B cell (primary cell): Measurements from ENCODE around the gene PTPRN2. TPM values are rescaled to one million over a fixed set of nuclear protein-coding genes. Genes with fewer than 3 reads are reported as not detected.
"Not testable (repeated sequence)": the region's sequence is repeated elsewhere in the genome, so short reads cannot be mapped to it uniquely, and the experiment has no call there.

Experiments used
- ATAC-seq: fragments of 200-7000 bp; cut with Tn5 transposase; one replicate; pipeline ENCODE4 v1.10.0; 2021; ENCODE audit warnings: low read depth, mild to moderate bottlenecking, moderate number of reproducible peaks, moderate library complexity
- CTCF ChIA-PET: fragments of 350-600 bp; sonication (Branson Sonifier 250); formaldehyde crosslinking; loops from one replicate; lab custom pipeline; 2021; ENCODE audit warnings: antibody characterized with exemption, inconsistent platforms; lab: Charles Lee
- POLR2A ChIA-PET: fragments of 350-600 bp; sonication (Branson Sonifier 250); formaldehyde crosslinking; loops from one replicate; lab custom pipeline; 2021; ENCODE audit warnings: antibody characterized with exemption; lab: Charles Lee
- DNase-seq: peaks from one replicate; pipeline ENCODE4 v3.0.0; 2013
- H2AFZ ChIP-seq: 2 replicates; pipeline ENCODE4 v1.6.1; 2012; ENCODE audit warnings: mild to moderate bottlenecking, low read depth, low read length; ENCODE audit not compliant: insufficient read depth, poor library complexity, severe bottlenecking
- H3K27ac ChIP-seq, 2 donors: 1 replicate in 1 of 2; 2 replicates in 1 of 2; pipeline ENCODE4 v1.5.1; 2012 to 2013; ENCODE audit warnings: low read length in 2 of 2, mild to moderate bottlenecking in 2 of 2, moderate library complexity in 1 of 2
- H3K27me3 ChIP-seq, 4 experiments: fragments of 200-600 bp in 1 of 4; sonication (generic) in 1 of 4; replicated peaks in 1 of 4; 1 replicate in 2 of 4; 2 replicates in 2 of 4; pipeline versions ENCODE4 v1.6.1 to v1.7.0; 2013 to 2016; ENCODE audit warnings: low read length in 3 of 4, mild to moderate bottlenecking in 2 of 4, mixed read lengths in 1 of 4, moderate library complexity in 1 of 4; ENCODE audit not compliant: insufficient read depth in 4 of 4, control insufficient read depth in 3 of 4; ENCODE audit errors: control extremely low read depth in 1 of 4
- H3K36me3 ChIP-seq, 2 experiments: replicated peaks in 1 of 2; 1 replicate in 1 of 2; 2 replicates in 1 of 2; pipeline versions ENCODE4 v1.6.1 to v1.7.1; 2013; ENCODE audit warnings: low read length in 1 of 2; ENCODE audit not compliant: insufficient read depth in 2 of 2, control insufficient read depth in 1 of 2; ENCODE audit errors: control extremely low read depth in 1 of 2, extremely low read depth in 1 of 2
- H3K4me1 ChIP-seq, 2 donors: fragments of 200-600 bp in 1 of 2; sonication (generic) in 1 of 2; 1 replicate in 1 of 2; 2 replicates in 1 of 2; pipeline versions ENCODE4 v1.5.1 to v1.6.1; 2013 to 2017; ENCODE audit warnings: low read length in 2 of 2; ENCODE audit not compliant: control insufficient read depth in 2 of 2, insufficient read depth in 2 of 2
- H3K4me2 ChIP-seq: replicated peaks from 2 replicates; pipeline ENCODE3; 2012; ENCODE audit warnings: mild to moderate bottlenecking, low read depth, low read length; ENCODE audit not compliant: poor library complexity, severe bottlenecking
- H3K4me3 ChIP-seq, 5 experiments: fragments of 200-600 bp in 1 of 5; sonication (generic) in 1 of 5; 1 replicate in 3 of 5; 2 replicates in 2 of 5; pipeline versions ENCODE4 v1.5.1 to v1.7.0; 2011 to 2016; ENCODE audit warnings: low read length in 4 of 5, mild to moderate bottlenecking in 4 of 5, low read depth in 2 of 5, control low read depth in 1 of 5, moderate library complexity in 1 of 5; ENCODE audit not compliant: insufficient read depth in 1 of 5; ENCODE audit errors: control extremely low read depth in 1 of 5, extremely low read depth in 1 of 5
- H3K79me2 ChIP-seq: fragments of 200-600 bp; sonication (generic); one replicate; pipeline ENCODE4 v1.6.0; 2016; ENCODE audit warnings: low read length; ENCODE audit not compliant: control insufficient read depth, insufficient read depth
- H3K9ac ChIP-seq: fragments of 200-600 bp; sonication (generic); 2 replicates; pipeline ENCODE4 v1.6.1; 2017; ENCODE audit warnings: mild to moderate bottlenecking, low read length, moderate library complexity
- H3K9me3 ChIP-seq, 3 donors: one replicate each; pipeline versions ENCODE4 v1.6.1 to v1.7.1; 2013; ENCODE audit warnings: low read length in 2 of 3; ENCODE audit not compliant: control insufficient read depth in 2 of 3, insufficient read depth in 1 of 3; ENCODE audit errors: control extremely low read depth in 1 of 3
- H4K20me1 ChIP-seq: 2 replicates; pipeline ENCODE4 v1.6.0; 2012; ENCODE audit warnings: mild to moderate bottlenecking, low read length; ENCODE audit not compliant: insufficient read depth, control insufficient read depth, poor library complexity, severe bottlenecking
- H3K27ac Mint-ChIP-seq: one replicate; pipeline ENCODE4 v1.8.0; 2021; ENCODE audit warnings: mixed read lengths
- H3K27me3 Mint-ChIP-seq: one replicate; pipeline ENCODE4 v1.8.0; 2021; ENCODE audit warnings: mixed read lengths
- H3K4me1 Mint-ChIP-seq: one replicate; pipeline ENCODE4 v1.8.0; 2021; ENCODE audit warnings: mixed read lengths
- H3K4me3 Mint-ChIP-seq: one replicate; pipeline ENCODE4 v1.8.0; 2021; ENCODE audit warnings: mixed read lengths
- H3K9me3 Mint-ChIP-seq: one replicate; pipeline ENCODE4 v1.8.0; 2022; ENCODE audit warnings: mixed read lengths; ENCODE audit not compliant: insufficient read depth
- EZH2 ChIP-seq: IDR thresholded peaks from 2 replicates; pipeline ENCODE4 v1.6.1; 2012; ENCODE audit warnings: borderline replicate concordance, low read depth, mild to moderate bottlenecking, moderate library complexity, low read length; ENCODE audit not compliant: insufficient read depth, poor library complexity, severe bottlenecking
- WGBS: methylation state at CpG from one replicate; pipeline ENCODE4 v1.1.5; 2013; ENCODE audit warnings: missing lambda C conversion rate; ENCODE audit not compliant: insufficient coverage; 5-methylcytosine and 5-hydroxymethylcytosine counted together
- intact Hi-C: fragments of 100-400 bp; cut with micrococcal nuclease; formaldehyde crosslinking; loops from one replicate; pipeline ENCODE4 v1.10.0; 2022
- polyA plus RNA-seq: library from polyadenylated mRNA; depleted of rRNA; stranded (reverse); fragments of >200 nt; gene quantifications from 2 replicates; pipeline ENCODE4 v1.2.3, GENCODE V29; 2012
- total RNA-seq, 2 donors: library from RNA; stranded (reverse); fragments of 120-200 nt in 1 of 2; gene quantifications; 1 replicate in 1 of 2; 2 replicates in 1 of 2; pipeline versions ENCODE4 v1.2.3 to v1.2.4, GENCODE V29; 2013 to 2022
- TF ChIP-seq, protein P1 (sequence below): fragments of 200-600 bp; IDR thresholded peaks from one replicate; pipeline ENCODE4 v1.8.0; 2022; ENCODE audit warnings: antibody characterized with exemption, mild to moderate bottlenecking

Gene PTPRN2
- total and polyA plus RNA-seq, 2 donors (not counting 1 experiment from before 2014, with no cell fraction given), result 2.0 to 5.0 TPM

GRCh38 chr7:157564517-157565177 is 1023.0 kb downstream of the PTPRN2 start:
- Histone ChIP-seq H3K9ac (no peak overlapping the region), H2AFZ (no peak overlapping the region), H3K9me3 (peaks cover 0 to 20% (median 0%) of the 10 kb centered on the region in 3 donors), H4K20me1 (peaks cover 4% of the 10 kb centered on the region), H3K27ac (no peak overlapping the region), H3K27me3 (no peaks in the 10 kb centered on the region), H3K4me3 (no peak overlapping the region), H3K4me2 (no peak overlapping the region), H3K36me3 (no peaks in the 10 kb centered on the region), H3K4me1 (peaks cover 13 to 17% of the 10 kb centered on the region in 2 donors), H3K79me2 (peaks cover 27% of the 10 kb centered on the region)
- Mint-ChIP-seq H3K4me3 (no peak overlapping the region), H3K9me3 (no peaks in the 10 kb centered on the region), H3K27ac (no peak overlapping the region), H3K27me3 (no peaks in the 10 kb centered on the region), H3K4me1 (peaks cover 33% of the 10 kb centered on the region)
- TF ChIP-seq EZH2, result no peak
- TF ChIP-seq, protein P1, sequence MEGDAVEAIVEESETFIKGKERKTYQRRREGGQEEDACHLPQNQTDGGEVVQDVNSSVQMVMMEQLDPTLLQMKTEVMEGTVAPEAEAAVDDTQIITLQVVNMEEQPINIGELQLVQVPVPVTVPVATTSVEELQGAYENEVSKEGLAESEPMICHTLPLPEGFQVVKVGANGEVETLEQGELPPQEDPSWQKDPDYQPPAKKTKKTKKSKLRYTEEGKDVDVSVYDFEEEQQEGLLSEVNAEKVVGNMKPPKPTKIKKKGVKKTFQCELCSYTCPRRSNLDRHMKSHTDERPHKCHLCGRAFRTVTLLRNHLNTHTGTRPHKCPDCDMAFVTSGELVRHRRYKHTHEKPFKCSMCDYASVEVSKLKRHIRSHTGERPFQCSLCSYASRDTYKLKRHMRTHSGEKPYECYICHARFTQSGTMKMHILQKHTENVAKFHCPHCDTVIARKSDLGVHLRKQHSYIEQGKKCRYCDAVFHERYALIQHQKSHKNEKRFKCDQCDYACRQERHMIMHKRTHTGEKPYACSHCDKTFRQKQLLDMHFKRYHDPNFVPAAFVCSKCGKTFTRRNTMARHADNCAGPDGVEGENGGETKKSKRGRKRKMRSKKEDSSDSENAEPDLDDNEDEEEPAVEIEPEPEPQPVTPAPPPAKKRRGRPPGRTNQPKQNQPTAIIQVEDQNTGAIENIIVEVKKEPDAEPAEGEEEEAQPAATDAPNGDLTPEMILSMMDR, result no peak
- intact Hi-C loops, result no loop called here
- ChIA-PET CTCF (no interaction called here), POLR2A (no interaction called here)
- ATAC-seq (no peak), DNase-seq (no peak)
- WGBS, result 92% methylated on average over 15 of the region's 18 CpGs

DNA sequence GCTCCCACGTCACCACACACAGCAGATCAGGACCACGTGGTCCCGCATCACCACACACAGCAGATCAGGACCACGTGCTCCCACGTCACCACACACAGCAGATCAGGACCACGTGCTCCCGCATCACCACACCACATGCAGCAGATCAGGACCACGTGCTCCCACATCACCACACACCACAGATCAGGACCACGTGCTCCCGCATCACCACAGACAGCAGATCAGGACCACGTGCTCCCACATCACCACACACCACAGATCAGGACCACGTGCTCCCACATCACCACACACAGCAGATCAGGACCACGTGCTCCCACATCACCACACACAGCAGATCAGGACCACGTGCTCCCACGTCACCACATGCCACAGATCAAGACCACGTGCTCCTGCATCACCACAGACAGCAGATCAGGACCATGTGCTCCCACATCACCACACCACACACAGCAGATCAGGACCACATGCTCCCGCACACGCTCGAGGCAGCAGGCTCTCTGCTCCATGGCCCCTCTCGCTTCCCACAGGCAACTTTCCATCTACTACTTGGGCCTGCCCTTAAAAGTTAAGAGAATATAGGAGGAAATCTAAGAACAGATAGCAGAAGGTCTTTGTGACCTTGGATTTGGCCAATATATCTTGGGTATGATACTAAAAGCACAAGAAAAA is 1024.0 kb downstream of the PTPRN2 start:
- H3K4me2 ChIP-seq, H4K20me1 ChIP-seq, ATAC-seq, DNase-seq, H3K9ac ChIP-seq, H3K36me3 ChIP-seq, intact Hi-C loops, H3K27me3 ChIP-seq, CTCF ChIA-PET, H3K4me3 Mint-ChIP-seq, H3K9me3 Mint-ChIP-seq, H2AFZ ChIP-seq, H3K27ac Mint-ChIP-seq, POLR2A ChIA-PET, H3K27ac ChIP-seq, H3K27me3 Mint-ChIP-seq, H3K4me3 ChIP-seq: not testable (repeated sequence)
- WGBS, result 84% methylated on average over 9 of the region's 20 CpGs
- Histone ChIP-seq H3K9me3 (peaks cover 0 to 20% (median 0%) of the 10 kb centered on the region in 3 donors), H3K4me1 (peaks cover 12 to 13% of the 10 kb centered on the region in 2 donors), H3K79me2 (peaks cover 27% of the 10 kb centered on the region)
- peaks cover 23% of the 10 kb centered on the region for H3K4me1 Mint-ChIP-seq

GRCh38 chr7:157562522-157563398 is 1024.9 kb downstream of the PTPRN2 start:
- H3K27ac Mint-ChIP-seq, H3K27me3 Mint-ChIP-seq, H3K4me3 ChIP-seq, H3K9ac ChIP-seq, intact Hi-C loops, CTCF ChIA-PET, H4K20me1 ChIP-seq, H3K4me1 ChIP-seq, POLR2A ChIA-PET, H3K4me2 ChIP-seq, H3K9me3 Mint-ChIP-seq, H3K36me3 ChIP-seq, ATAC-seq, H3K4me3 Mint-ChIP-seq, H3K27me3 ChIP-seq, H2AFZ ChIP-seq, H3K27ac ChIP-seq, DNase-seq: not testable (repeated sequence)
- H3K4me1 Mint-ChIP-seq, result peaks cover 15% of the 10 kb centered on the region
- Histone ChIP-seq H3K79me2 (peaks cover 21% of the 10 kb centered on the region), H3K9me3 (peaks cover 0 to 20% (median 0%) of the 10 kb centered on the region in 3 donors)
- WGBS, result 98% methylated on average over 29 of the region's 44 CpGs
